ENCODE data around the gene UCHL1.

DNA sequence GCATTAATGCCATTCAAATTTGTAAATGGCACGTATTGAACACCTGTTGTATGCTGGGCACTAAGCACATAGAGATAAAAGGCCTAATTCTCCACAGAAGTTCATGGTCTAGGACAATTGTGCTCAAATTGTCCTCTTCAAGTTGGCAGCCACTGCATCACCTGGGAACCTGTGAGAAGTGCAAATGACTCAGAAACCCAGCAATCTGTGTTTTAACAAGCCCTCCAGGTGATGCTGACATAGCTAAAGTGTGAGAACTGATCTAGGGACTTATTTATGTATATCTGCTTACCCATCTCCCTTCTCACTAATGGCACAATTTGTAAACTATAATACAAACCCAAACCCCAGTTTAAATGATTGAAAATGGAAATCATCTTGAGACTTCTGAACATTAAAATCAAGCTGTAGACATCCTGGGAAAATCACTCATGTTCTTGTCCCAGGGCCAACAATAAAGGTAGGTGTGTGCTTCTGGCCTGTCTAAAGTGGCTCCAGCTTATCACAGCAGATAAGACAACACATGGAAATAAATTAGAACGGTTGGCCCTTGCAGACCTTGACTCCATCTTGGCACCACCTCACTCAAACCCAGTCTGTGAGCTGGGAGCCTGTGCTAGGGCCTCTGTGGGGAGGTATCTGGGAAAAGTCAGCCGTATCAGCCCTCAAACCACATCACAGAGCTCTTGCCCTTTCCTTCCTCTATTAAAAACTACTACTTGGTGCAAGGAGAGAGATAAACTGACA, 46.8 kb downstream of the UCHL1 start:
- TF ChIP-seq, protein P1, sequence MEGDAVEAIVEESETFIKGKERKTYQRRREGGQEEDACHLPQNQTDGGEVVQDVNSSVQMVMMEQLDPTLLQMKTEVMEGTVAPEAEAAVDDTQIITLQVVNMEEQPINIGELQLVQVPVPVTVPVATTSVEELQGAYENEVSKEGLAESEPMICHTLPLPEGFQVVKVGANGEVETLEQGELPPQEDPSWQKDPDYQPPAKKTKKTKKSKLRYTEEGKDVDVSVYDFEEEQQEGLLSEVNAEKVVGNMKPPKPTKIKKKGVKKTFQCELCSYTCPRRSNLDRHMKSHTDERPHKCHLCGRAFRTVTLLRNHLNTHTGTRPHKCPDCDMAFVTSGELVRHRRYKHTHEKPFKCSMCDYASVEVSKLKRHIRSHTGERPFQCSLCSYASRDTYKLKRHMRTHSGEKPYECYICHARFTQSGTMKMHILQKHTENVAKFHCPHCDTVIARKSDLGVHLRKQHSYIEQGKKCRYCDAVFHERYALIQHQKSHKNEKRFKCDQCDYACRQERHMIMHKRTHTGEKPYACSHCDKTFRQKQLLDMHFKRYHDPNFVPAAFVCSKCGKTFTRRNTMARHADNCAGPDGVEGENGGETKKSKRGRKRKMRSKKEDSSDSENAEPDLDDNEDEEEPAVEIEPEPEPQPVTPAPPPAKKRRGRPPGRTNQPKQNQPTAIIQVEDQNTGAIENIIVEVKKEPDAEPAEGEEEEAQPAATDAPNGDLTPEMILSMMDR (IDR thresholded peaks at IDR 0.05; ENCODE audit: low read length): no peak
- TF ChIP-seq EZH2 (IDR thresholded peaks at IDR 0.05; ENCODE audit: borderline replicate concordance, low read length): no peak
